GM18870 (cell line): ENCODE results near the gene PITPNC1.
"Not testable (repeated sequence)": the region's sequence is repeated elsewhere in the genome, so short reads cannot be mapped to it uniquely, and the experiment has no call there.

Experiments used
- ATAC-seq: cut with Tn5 transposase; IDR thresholded peaks from one replicate; pipeline ENCODE4 v1.9.1; 2021; ENCODE audit warnings: moderate library complexity; ENCODE audit not compliant: unreplicated experiment

Gene PITPNC1

GRCh38 chr17:67638871-67639270 is 261.8 kb downstream of the PITPNC1 start:
- ATAC-seq, result no peak

DNA sequence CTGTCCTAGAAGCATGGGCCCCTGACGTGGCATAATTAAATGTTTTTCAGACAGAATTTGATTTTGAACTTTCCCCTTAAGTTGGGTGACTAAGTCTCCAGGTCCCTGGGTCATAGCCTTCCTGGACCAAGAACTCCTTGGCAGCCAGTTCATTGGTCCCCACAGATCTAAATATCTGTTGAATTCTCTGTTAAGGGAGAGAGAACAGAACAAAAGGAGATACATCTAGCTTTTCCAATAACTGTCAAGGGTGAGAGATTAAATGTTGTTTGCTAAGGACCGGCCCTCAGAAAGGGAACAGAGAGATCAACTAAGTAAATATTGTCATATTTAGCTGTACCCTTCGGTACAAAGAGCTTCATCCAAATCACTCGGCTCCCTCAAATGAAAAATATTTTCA is 262.5 kb downstream of the PITPNC1 start:
- no peak for ATAC-seq

DNA sequence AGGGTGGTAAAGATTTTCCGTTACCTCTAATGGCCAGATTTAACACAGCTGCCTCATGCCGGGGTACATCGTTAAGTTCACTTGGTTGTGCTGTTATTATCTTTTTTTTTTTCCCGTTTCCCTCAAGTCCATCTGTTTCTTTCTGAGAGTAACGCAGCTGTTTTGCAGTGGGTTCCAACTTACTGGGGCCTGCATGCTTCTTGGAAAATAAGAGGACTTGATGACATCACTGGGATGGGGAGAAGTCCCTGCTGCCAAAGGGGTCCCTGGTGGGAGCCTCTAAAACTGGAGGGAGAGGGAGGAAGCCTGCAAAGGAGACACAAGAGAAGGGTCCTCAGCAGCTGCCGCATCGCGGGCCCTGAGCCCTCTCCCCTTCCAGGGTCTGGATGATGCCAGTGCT is 262.9 kb downstream of the PITPNC1 start:
- no peak for ATAC-seq

- no peak for ATAC-seq
These were observed 265.4 kb downstream of the PITPNC1 start for GRCh38 chr17:67642488-67642887.

DNA sequence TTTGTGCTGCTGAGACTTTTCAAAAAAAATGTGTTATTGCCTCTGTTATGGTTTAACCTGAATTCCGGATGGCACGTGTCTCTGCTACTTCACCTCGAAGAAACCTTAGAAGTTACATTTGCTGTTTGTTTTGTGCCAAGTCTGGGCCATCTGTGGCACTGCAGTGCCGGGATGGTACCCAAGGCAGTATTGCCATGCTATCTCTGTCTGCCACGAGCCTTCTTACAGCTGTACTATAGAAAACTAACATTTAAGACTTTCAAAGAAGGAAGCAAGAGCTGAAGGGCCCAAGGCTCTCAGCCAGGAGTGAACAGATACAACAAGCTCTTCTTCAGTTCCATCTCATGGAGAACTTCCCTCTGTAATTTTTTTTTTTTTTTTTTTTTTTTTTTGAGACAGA is 267.0 kb downstream of the PITPNC1 start:
- no peak for ATAC-seq

- ATAC-seq, result not testable (repeated sequence)
These were observed 268.1 kb downstream of the PITPNC1 start for GRCh38 chr17:67645195-67645594.

DNA sequence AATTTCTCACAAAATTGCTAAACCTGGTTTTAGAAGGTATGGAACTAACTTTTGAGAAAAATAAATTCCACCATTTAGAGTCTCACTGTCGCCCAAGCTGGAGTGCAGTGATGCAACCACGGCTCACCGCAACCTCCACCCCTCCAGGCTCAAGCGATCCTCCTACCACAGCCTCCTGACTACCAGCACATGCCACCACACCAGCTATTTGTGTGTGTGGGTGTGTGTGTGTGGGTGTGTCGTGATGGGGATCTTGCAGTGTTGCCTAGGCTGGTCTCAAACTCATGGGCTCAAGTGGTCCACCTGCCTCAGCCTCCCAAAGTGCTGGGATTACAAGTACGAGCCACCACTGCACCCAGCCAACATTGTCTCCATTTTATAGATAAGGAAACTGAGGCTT is 269.4 kb downstream of the PITPNC1 start:
- ATAC-seq, result no peak

- ATAC-seq, result no peak
These were observed 270.4 kb downstream of the PITPNC1 start for GRCh38 chr17:67647482-67647881.

GRCh38 chr17:67648032-67648905 is 271.2 kb downstream of the PITPNC1 start:
- no peak for ATAC-seq

GRCh38 chr17:67648906-67649295 is 271.8 kb downstream of the PITPNC1 start:
- not testable (repeated sequence) for ATAC-seq

GRCh38 chr17:67649891-67650290 is 272.8 kb downstream of the PITPNC1 start:
- no peak for ATAC-seq

- ATAC-seq, result not testable (repeated sequence)
These were observed 274.1 kb downstream of the PITPNC1 start for GRCh38 chr17:67651218-67651579.

DNA sequence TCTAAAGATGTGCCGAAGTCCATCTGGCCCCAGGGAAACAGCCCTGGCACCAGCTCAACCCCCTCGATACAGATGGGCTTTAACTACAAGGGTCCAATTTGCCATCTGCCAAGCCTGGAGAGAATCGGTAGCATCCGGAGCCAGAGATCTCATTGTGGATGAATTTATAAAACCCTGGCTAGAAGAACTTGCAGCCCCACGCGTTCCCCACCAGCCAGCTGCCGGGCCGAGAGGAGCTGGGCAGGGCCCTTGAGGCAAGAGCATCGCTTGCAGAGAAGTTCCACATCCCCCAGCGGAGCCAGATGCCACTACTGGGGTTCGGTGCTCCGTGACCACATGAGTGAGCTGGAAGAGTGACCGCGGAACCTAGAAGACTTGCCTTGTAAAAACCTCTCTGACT is 275.4 kb downstream of the PITPNC1 start:
- no peak for ATAC-seq

- no peak for ATAC-seq
These were observed 278.5 kb downstream of the PITPNC1 start for GRCh38 chr17:67655478-67656148.

DNA sequence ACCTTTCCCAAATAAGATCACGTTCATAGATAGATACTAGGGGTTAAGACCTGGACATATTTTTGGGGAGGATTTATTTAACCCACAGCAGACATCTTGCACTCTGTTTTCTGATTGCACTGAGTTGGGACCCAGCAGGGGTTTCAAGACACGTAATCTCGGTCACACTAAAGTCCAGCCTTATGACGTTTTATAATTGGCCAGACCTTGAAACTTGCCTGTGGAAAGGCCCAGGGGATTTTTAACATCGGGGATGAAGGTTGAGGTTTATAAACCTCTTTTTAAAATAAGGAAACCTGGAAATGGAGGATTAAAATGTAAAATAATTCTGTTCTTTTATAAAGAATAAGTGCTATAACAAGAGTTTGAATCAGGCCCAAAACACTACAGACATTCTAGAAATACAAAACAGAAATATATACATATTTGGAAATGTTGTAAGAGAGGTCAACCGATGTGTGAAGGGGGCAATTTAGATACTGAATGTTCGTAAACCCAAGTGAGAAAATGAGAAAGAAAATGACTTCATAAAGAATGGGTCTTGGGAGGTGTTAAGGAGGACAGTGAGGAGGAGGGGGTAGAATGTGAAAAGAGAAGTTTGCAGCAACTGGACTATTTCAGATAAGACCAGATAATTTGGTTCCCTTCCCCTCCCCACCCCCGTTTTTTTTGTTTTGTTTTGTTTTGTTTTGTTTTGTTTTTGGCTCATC is 279.6 kb downstream of the PITPNC1 start:
- no peak for ATAC-seq

GRCh38 chr17:67657596-67657995 is 280.5 kb downstream of the PITPNC1 start:
- ATAC-seq, result no peak

DNA sequence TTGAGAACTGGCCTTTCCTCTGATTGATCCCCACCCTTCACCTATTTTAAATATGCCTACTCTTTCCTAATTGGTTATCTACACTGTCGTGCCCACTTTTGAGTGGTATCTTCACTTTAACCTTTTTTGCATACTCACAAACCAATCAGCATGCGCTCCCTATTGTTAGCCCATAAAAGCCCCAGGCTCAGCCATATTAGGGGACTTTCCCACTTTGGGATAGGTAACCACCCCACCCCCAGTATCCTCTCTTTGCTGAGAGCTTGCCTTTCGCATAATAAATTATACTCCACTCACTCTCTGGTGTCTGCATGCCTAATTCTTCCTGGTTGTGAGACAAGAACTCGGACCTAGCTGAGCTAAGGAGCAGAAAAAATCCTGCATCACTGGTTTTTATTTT is 281.2 kb downstream of the PITPNC1 start:
- ATAC-seq, result no peak

GRCh38 chr17:67659028-67659427 is 281.9 kb downstream of the PITPNC1 start:
- ATAC-seq, result no peak

DNA sequence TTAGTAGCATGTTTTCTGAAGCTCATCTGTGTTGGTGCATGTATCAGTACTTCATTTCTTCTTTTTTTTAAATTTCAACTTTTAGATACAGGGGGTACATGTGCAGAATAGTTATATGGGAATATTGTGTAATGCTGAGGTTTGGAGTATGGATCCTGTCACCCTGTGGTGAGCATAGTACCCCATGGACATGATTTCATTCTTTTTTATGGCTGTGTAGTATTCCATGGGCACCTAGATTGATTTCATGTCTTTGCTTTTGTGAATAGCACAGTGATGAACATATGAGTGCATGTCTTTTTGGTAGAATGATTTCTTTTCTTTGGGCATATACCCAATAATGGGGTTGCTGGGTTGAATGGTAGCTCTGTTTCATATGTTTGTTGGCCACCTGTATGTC is 285.6 kb downstream of the PITPNC1 start:
- ATAC-seq, result no peak

GRCh38 chr17:67663457-67663856 is 286.4 kb downstream of the PITPNC1 start:
- ATAC-seq, result no peak

DNA sequence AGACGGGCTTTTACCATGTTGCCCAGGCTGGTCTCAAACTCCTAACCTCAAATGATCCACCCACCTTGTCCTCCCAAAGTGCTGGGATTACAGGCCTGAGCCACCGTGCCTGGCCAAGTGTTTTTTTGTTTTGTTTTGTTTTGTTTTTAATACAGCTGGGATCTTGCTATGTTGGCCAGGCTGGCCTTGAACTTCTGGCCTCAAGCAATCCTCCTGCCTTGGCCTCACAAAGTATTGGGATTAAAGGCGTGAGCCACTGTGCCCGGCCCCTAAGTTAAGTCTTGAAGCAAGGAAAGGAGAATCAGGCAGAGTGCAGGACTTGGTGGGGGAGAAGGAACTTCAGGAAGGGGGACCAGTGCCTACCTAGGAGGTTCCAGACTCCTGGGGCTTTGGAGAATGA is 288.9 kb downstream of the PITPNC1 start:
- ATAC-seq, result no peak

- no peak for ATAC-seq
These were observed 289.6 kb downstream of the PITPNC1 start for GRCh38 chr17:67666710-67667109.
